SK-N-SH treated with all-trans-retinoic acid at 6 μM for 48 hours (cell line): Measurements from ENCODE around the gene CD63.
"Not testable (repeated sequence)": the region's sequence is repeated elsewhere in the genome, so short reads cannot be mapped to it uniquely, and the experiment has no call there.

Source experiments
- ATAC-seq: fragments of 200-7000 bp; cut with Tn5 transposase; 3 replicates; pipeline ENCODE4 v1.9.1; 2020; ENCODE audit warnings: mild to moderate bottlenecking, moderate library complexity
- ARNTL ChIP-seq: fragments of 450-650 bp; formaldehyde crosslinking; IDR thresholded peaks from 2 replicates; pipeline ENCODE4 v1.5.0; 2020; ENCODE audit warnings: low read depth, mild to moderate bottlenecking, moderate library complexity, borderline replicate concordance
- BACH2 ChIP-seq: fragments of 250-450 bp; sonication (Bioruptor Pico); IDR thresholded peaks from 2 replicates; pipeline ENCODE4 v1.9.0; 2021; ENCODE audit warnings: mild to moderate bottlenecking, borderline replicate concordance
- CSDC2 ChIP-seq: fragments of 250-450 bp; sonication (Bioruptor Pico); IDR thresholded peaks from 2 replicates; pipeline ENCODE4 v1.5.0; 2020; ENCODE audit warnings: mild to moderate bottlenecking, moderate library complexity
- ESRRG ChIP-seq: fragments of 250-450 bp; sonication (Bioruptor Pico); IDR thresholded peaks from 2 replicates; pipeline ENCODE4 v1.6.1; 2021; ENCODE audit warnings: mild to moderate bottlenecking
- GLIS3 ChIP-seq: fragments of 250-450 bp; sonication (Bioruptor Pico); IDR thresholded peaks from 2 replicates; pipeline ENCODE4 v1.5.0; 2020; ENCODE audit warnings: mild to moderate bottlenecking, moderate library complexity
- ISL1 ChIP-seq: fragments of 250-450 bp; sonication (Bioruptor Pico); IDR thresholded peaks from 2 replicates; pipeline ENCODE4 v2.1.2; 2022; ENCODE audit warnings: mild to moderate bottlenecking, moderate library complexity
- OSR1 ChIP-seq: fragments of 250-450 bp; sonication (Bioruptor Pico); IDR thresholded peaks from 2 replicates; pipeline ENCODE4 v1.8.0; 2022; ENCODE audit warnings: moderate library complexity, mild to moderate bottlenecking, inconsistent platforms
- PATZ1 ChIP-seq: fragments of 250-450 bp; sonication (Bioruptor Pico); IDR thresholded peaks from 2 replicates; pipeline ENCODE4 v1.8.0; 2020; ENCODE audit warnings: mild to moderate bottlenecking, moderate library complexity, borderline replicate concordance
- POU6F1 ChIP-seq: fragments of 250-450 bp; sonication (Bioruptor Pico); IDR thresholded peaks from 2 replicates; pipeline ENCODE4 v1.8.0; 2021; ENCODE audit warnings: low read depth, mild to moderate bottlenecking, moderate library complexity, borderline replicate concordance
- PPARA ChIP-seq: fragments of 250-450 bp; sonication (Bioruptor Pico); IDR thresholded peaks from 2 replicates; pipeline ENCODE4 v1.5.0; 2020; ENCODE audit warnings: mild to moderate bottlenecking, borderline replicate concordance
- RARB ChIP-seq: fragments of 250-450 bp; sonication (Bioruptor Pico); IDR thresholded peaks from 2 replicates; pipeline ENCODE4 v1.8.0; 2021; ENCODE audit warnings: mild to moderate bottlenecking, moderate library complexity
- SNAI2 ChIP-seq: fragments of 250-450 bp; sonication (Bioruptor Pico); IDR thresholded peaks from 2 replicates; pipeline ENCODE4 v1.5.0; 2020; ENCODE audit warnings: mild to moderate bottlenecking, moderate library complexity
- TCF4 ChIP-seq: fragments of 250-450 bp; sonication (Bioruptor Pico); IDR thresholded peaks from 2 replicates; pipeline ENCODE4 v1.8.0; 2021; ENCODE audit warnings: mild to moderate bottlenecking, moderate library complexity, borderline replicate concordance
- TOX ChIP-seq: fragments of 250-450 bp; sonication (Bioruptor Pico); IDR thresholded peaks from 2 replicates; pipeline ENCODE4 v1.8.0; 2021; ENCODE audit warnings: mild to moderate bottlenecking, moderate library complexity, borderline replicate concordance
- TSHZ2 ChIP-seq: fragments of 250-450 bp; sonication (Bioruptor Pico); IDR thresholded peaks from 2 replicates; pipeline ENCODE4 v1.5.0; 2020; ENCODE audit warnings: mild to moderate bottlenecking, moderate library complexity
- ZC3H10 ChIP-seq: fragments of 250-450 bp; sonication (Bioruptor Pico); IDR thresholded peaks from 2 replicates; pipeline ENCODE4 v1.5.1; 2021; ENCODE audit warnings: mild to moderate bottlenecking, moderate library complexity
- ZFP3 ChIP-seq: fragments of 250-450 bp; sonication (Bioruptor Pico); IDR thresholded peaks from 2 replicates; pipeline ENCODE4 v1.5.0; 2020; ENCODE audit warnings: mild to moderate bottlenecking, moderate library complexity
- ZFP30 ChIP-seq: fragments of 450-650 bp; formaldehyde crosslinking; IDR thresholded peaks from 2 replicates; pipeline ENCODE4 v1.5.0; 2022; ENCODE audit warnings: mild to moderate bottlenecking, moderate library complexity
- ZNF565 ChIP-seq: fragments of 450-650 bp; formaldehyde crosslinking; conservative IDR thresholded peaks from 2 replicates; pipeline ENCODE4 v1.5.0; 2020; ENCODE audit warnings: low read depth, mild to moderate bottlenecking, moderate library complexity
- ZNF70 ChIP-seq: fragments of 450-650 bp; formaldehyde crosslinking; IDR thresholded peaks from 2 replicates; pipeline ENCODE4 v1.5.0; 2020; ENCODE audit warnings: mild to moderate bottlenecking, moderate library complexity
- ZNF8 ChIP-seq: fragments of 450-650 bp; formaldehyde crosslinking; IDR thresholded peaks from 2 replicates; pipeline ENCODE4 v1.5.0; 2020; ENCODE audit warnings: mild to moderate bottlenecking, moderate library complexity
- TF ChIP-seq, protein P1 (sequence below): fragments of 250-450 bp; sonication (Bioruptor Pico); IDR thresholded peaks from 2 replicates; pipeline ENCODE4 v1.5.1; 2020; ENCODE audit warnings: low read depth, mild to moderate bottlenecking, moderate library complexity

The CD63 gene

GRCh38 chr12:55760663-55761062, 31.9 kb upstream of the CD63 start:
- no peak for TF ChIP-seq ZC3H10 (CRISPR knock-in tag)
- TF ChIP-seq ZNF70, result no peak
- TF ChIP-seq CSDC2 (CRISPR knock-in tag), result no peak
- no peak for TF ChIP-seq TOX
- no peak for TF ChIP-seq ESRRG (CRISPR knock-in tag)
- no peak for TF ChIP-seq ZFP3 (CRISPR knock-in tag)
- no peak for TF ChIP-seq OSR1
- TF ChIP-seq ARNTL (CRISPR knock-in tag), result no peak
- TF ChIP-seq TSHZ2, result no peak
- ATAC-seq, result no peak

DNA sequence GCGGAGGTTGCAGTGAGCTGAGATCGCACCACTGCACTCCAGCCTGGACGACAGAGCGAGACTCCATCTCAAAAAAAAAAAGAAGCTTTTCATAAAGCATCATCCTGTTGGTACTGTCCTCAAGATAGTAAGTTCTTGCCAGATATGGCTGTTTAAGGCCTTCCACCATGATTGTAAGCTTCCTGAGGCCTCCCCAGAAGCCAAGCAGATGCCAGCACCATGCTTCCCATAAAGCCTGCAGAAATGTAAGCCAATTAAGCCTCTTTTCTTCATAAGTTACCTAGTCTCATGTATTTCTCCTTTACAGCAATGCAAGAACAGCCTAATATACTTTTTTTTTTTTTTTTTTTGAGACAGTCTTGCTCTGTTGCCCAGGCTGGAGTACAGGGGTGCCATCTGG, 29.8 kb upstream of the CD63 start:
- ATAC-seq, result not testable (repeated sequence)

- TF ChIP-seq BACH2, result no peak
- TF ChIP-seq RARB (CRISPR knock-in tag), result no peak
- no peak for TF ChIP-seq OSR1
- TF ChIP-seq TOX, result no peak
- no peak for TF ChIP-seq TCF4
- no peak for TF ChIP-seq ZFP3 (CRISPR knock-in tag)
- no peak for TF ChIP-seq SNAI2 (CRISPR knock-in tag)
- no peak for TF ChIP-seq TSHZ2
- TF ChIP-seq POU6F1 (CRISPR knock-in tag), result no peak
- TF ChIP-seq, protein P1, sequence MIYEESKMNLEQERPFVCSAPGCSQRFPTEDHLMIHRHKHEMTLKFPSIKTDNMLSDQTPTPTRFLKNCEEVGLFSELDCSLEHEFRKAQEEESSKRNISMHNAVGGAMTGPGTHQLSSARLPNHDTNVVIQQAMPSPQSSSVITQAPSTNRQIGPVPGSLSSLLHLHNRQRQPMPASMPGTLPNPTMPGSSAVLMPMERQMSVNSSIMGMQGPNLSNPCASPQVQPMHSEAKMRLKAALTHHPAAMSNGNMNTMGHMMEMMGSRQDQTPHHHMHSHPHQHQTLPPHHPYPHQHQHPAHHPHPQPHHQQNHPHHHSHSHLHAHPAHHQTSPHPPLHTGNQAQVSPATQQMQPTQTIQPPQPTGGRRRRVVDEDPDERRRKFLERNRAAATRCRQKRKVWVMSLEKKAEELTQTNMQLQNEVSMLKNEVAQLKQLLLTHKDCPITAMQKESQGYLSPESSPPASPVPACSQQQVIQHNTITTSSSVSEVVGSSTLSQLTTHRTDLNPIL, result no peak
- TF ChIP-seq ISL1 (CRISPR knock-in tag), result no peak
- TF ChIP-seq ZNF70, result no peak
- no peak for TF ChIP-seq ZNF8 (CRISPR knock-in tag)
- no peak for TF ChIP-seq ZFP30 (CRISPR knock-in tag)
- TF ChIP-seq ZNF565 (CRISPR knock-in tag), result no peak
- TF ChIP-seq ZC3H10 (CRISPR knock-in tag), result no peak
- TF ChIP-seq PATZ1 (CRISPR knock-in tag), result no peak
- TF ChIP-seq, all 23 proteins: peak for 0
- no peak for ATAC-seq
Observed at GRCh38 chr12:55757701-55758100, 28.9 kb upstream of the CD63 start.

DNA sequence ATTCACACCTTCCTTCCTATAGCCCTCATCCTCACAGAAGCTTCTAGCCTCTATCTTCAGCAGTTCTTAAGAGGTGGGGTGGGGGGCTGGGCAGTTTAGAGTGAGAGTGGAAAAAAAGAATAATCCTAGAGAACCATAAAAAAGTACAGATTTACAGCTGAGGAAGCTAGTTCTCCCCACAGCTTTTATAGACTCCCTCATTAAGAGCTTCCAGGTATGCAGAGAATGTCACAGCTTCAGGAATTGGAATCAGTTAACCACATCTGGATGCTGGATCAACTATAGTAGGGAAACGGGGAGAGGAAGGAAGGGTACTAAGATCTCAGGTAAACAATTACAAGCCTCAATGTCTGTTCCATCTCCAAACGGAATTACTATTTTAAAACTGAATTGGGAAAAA, 26.4 kb upstream of the CD63 start:
- TF ChIP-seq ZNF8 (CRISPR knock-in tag) (no peak), ESRRG (CRISPR knock-in tag) (no peak), ISL1 (CRISPR knock-in tag) (no peak), ZNF70 (no peak), PPARA (CRISPR knock-in tag) (no peak), ZFP30 (CRISPR knock-in tag) (no peak), TOX (no peak), ZNF565 (CRISPR knock-in tag) (no peak), ARNTL (CRISPR knock-in tag) (no peak), TSHZ2 (no peak), RARB (CRISPR knock-in tag) (no peak), OSR1 (no peak), GLIS3 (CRISPR knock-in tag) (no peak), CSDC2 (CRISPR knock-in tag) (no peak), BACH2 (no peak), TCF4 (no peak)
- no peak for ATAC-seq
